GM18507 (cell line): Measurements from ENCODE around the gene PSG7.
"Not testable (repeated sequence)": the region's sequence is repeated elsewhere in the genome, so short reads cannot be mapped to it uniquely, and the experiment has no call there.

Source experiments
- DNase-seq: peaks from one replicate; pipeline ENCODE4 v3.0.0; 2011; ENCODE audit warnings: low read depth; ENCODE audit not compliant: insufficient read length; ENCODE audit errors: extremely low spot score
- FAIRE-seq: peaks from 2 replicates; lab custom pipeline; 2011; peaks lifted over from hg19 to GRCh38; lab: Jason Lieb, UNC

PSG7 gene

GRCh38 chr19:42937107-42937506, at the start of gene PSG7:
Gene PSG7, minus strand, starts transcription at chr19:42937207. Its CDS starts 131 bp downstream, at chr19:42937076.
- not testable (repeated sequence) for FAIRE-seq

GRCh38 chr19:42985588-42985987, 48.6 kb upstream of the PSG7 start:
- FAIRE-seq (no peak), DNase-seq (no peak)

More at GRCh38 chr19:42937107-42937506, at the start of gene PSG7:
- not testable (repeated sequence) for DNase-seq

- not testable (repeated sequence) for DNase-seq, FAIRE-seq
These were observed 45.1 kb upstream of the PSG7 start for GRCh38 chr19:42982111-42982510.

GRCh38 chr19:42971451-42971850, 34.4 kb upstream of the PSG7 start:
- DNase-seq, FAIRE-seq: not testable (repeated sequence)

- DNase-seq (no peak), FAIRE-seq (no peak)
These were observed 28.2 kb upstream of the PSG7 start for GRCh38 chr19:42965176-42965575.

GRCh38 chr19:42961119-42961518, 24.1 kb upstream of the PSG7 start:
- DNase-seq (no peak), FAIRE-seq (no peak)

- DNase-seq, FAIRE-seq: not testable (repeated sequence)
These were observed 15.1 kb upstream of the PSG7 start for GRCh38 chr19:42952126-42952525.

- FAIRE-seq, DNase-seq: not testable (repeated sequence)
These were observed 14.5 kb upstream of the PSG7 start for GRCh38 chr19:42951476-42951875.

- no peak for DNase-seq
These were observed 5.3 kb upstream of the PSG7 start for GRCh38 chr19:42942187-42942789.

GRCh38 chr19:42934726-42935125, 2.3 kb downstream of the PSG7 start:
- DNase-seq, FAIRE-seq: not testable (repeated sequence)

More at GRCh38 chr19:42942187-42942789, 5.3 kb upstream of the PSG7 start:
- no peak for FAIRE-seq

- DNase-seq, FAIRE-seq: not testable (repeated sequence)
These were observed 2.8 kb downstream of the PSG7 start for GRCh38 chr19:42934183-42934582.

- FAIRE-seq, DNase-seq: not testable (repeated sequence)
These were observed 3.6 kb downstream of the PSG7 start for GRCh38 chr19:42933412-42933811.

GRCh38 chr19:42932485-42933101, 4.4 kb downstream of the PSG7 start:
- not testable (repeated sequence) for DNase-seq, FAIRE-seq

GRCh38 chr19:42930214-42930613, 6.8 kb downstream of the PSG7 start:
- not testable (repeated sequence) for FAIRE-seq, DNase-seq

- FAIRE-seq = no peak
- no peak for DNase-seq
These were observed 8.1 kb downstream of the PSG7 start for GRCh38 chr19:42928896-42929295.

GRCh38 chr19:42926781-42927180, 10.2 kb downstream of the PSG7 start:
- FAIRE-seq = no peak

GRCh38 chr19:42923106-42923505, 13.9 kb downstream of the PSG7 start:
- not testable (repeated sequence) for DNase-seq, FAIRE-seq

More at GRCh38 chr19:42926781-42927180, 10.2 kb downstream of the PSG7 start:
- DNase-seq = no peak

- DNase-seq, FAIRE-seq: not testable (repeated sequence)
These were observed 16.0 kb downstream of the PSG7 start for GRCh38 chr19:42920971-42921370.

- DNase-seq = no peak
- no peak for FAIRE-seq
These were observed 17.3 kb downstream of the PSG7 start for GRCh38 chr19:42919757-42920079.

- not testable (repeated sequence) for FAIRE-seq, DNase-seq
These were observed 17.8 kb downstream of the PSG7 start for GRCh38 chr19:42919070-42919756.
